Measurements from ENCODE around the gene DNAL1. TPM values are rescaled to one million over a fixed set of nuclear protein-coding genes. Genes with fewer than 3 reads are reported as not detected.
A peak's percentile ranks its signal among the peaks of the same experiment; 100 is the strongest.
"Not testable (repeated sequence)": the region's sequence is repeated elsewhere in the genome, so short reads cannot be mapped to it uniquely, and the experiment has no call there.

DNAL1 gene
- total RNA-seq = 6.5 and 10.7 TPM in 2 replicates

GRCh38 chr14:73644531-73645247, at the start of gene DNAL1:
Gene DNAL1, plus strand, starts transcription at chr14:73644986. Its CDS starts 54 bp downstream, at chr14:73645040.
- DNase-seq = peak; percentile 93

GRCh38 chr14:73599499-73599898, 45.3 kb upstream of the DNAL1 start:
- DNase-seq = no peak

- DNase-seq = no peak
These were observed 41.8 kb upstream of the DNAL1 start for GRCh38 chr14:73602994-73603393.

GRCh38 chr14:73606271-73606670, 38.5 kb upstream of the DNAL1 start:
- no peak for DNase-seq

- no peak for DNase-seq
These were observed 37.5 kb upstream of the DNAL1 start for GRCh38 chr14:73607241-73607640.

GRCh38 chr14:73610687-73611086, 34.1 kb upstream of the DNAL1 start:
- peak; percentile 81 for DNase-seq

GRCh38 chr14:73612339-73613045, 32.3 kb upstream of the DNAL1 start, which contains the start of gene ACOT6:
Gene ACOT6, plus strand, starts transcription at chr14:73612517. Its CDS starts 55 bp downstream, at chr14:73612572.
- DNase-seq = peak; percentile 71

- no peak for DNase-seq
These were observed 31.8 kb upstream of the DNAL1 start for GRCh38 chr14:73613046-73613383.

GRCh38 chr14:73613419-73613963, 31.3 kb upstream of the DNAL1 start:
- DNase-seq = no peak

- DNase-seq = no peak
These were observed 28.0 kb upstream of the DNAL1 start for GRCh38 chr14:73616831-73617230.

GRCh38 chr14:73619524-73619923, 25.3 kb upstream of the DNAL1 start:
- DNase-seq = no peak

GRCh38 chr14:73620268-73620667, 24.5 kb upstream of the DNAL1 start:
- no peak for DNase-seq

- DNase-seq = no peak
These were observed 21.2 kb upstream of the DNAL1 start for GRCh38 chr14:73623504-73624054.

- peak; percentile 58 for DNase-seq
These were observed 19.1 kb upstream of the DNAL1 start for GRCh38 chr14:73625706-73626105.

GRCh38 chr14:73627151-73627558, 17.6 kb upstream of the DNAL1 start:
- no peak for DNase-seq

- DNase-seq = no peak
These were observed 14.6 kb upstream of the DNAL1 start for GRCh38 chr14:73630009-73630780.

- DNase-seq = peak; percentile 82
These were observed 11.4 kb upstream of the DNAL1 start for GRCh38 chr14:73633116-73634010.

- peak; percentile 60 for DNase-seq
These were observed 10.6 kb upstream of the DNAL1 start for GRCh38 chr14:73634011-73634833.

GRCh38 chr14:73636355-73636754, 8.4 kb upstream of the DNAL1 start:
- DNase-seq = not testable (repeated sequence)

GRCh38 chr14:73637830-73638229, 7.0 kb upstream of the DNAL1 start:
- no peak for DNase-seq

All from dermis blood vessel endothelial cell (primary cell).